Endothelial cell of umbilical vein (primary cell): Measurements from ENCODE around the gene FCN1. TPM values are rescaled to one million over a fixed set of nuclear protein-coding genes. Genes with fewer than 3 reads are reported as not detected.

ENCODE experiments used
- BruUV-seq: library from RNA; stranded (reverse); fragments of 400-500 nt; replicated peaks from 2 replicates; lab custom pipeline; 2021; lab: Mats Ljungman, UMichigan
- CTCF ChIA-PET: fragments of 300-600, 350-600 bp; sonication (Branson Sonifier 250); formaldehyde crosslinking; loops from one replicate; lab custom pipeline; 2021; ENCODE audit warnings: antibody characterized with exemption, inconsistent platforms; lab: Charles Lee
- POLR2A ChIA-PET: fragments of 300-600, 350-600 bp; sonication (Branson Sonifier 250); formaldehyde crosslinking; loops from one replicate; lab custom pipeline; 2021; ENCODE audit warnings: antibody characterized with exemption, inconsistent platforms; lab: Charles Lee
- DNase-seq: peaks from one replicate; pipeline ENCODE4 v3.0.0-alpha.2; 2011; ENCODE audit warnings: low read depth, low spot score
- FAIRE-seq: peaks from 2 replicates; lab custom pipeline; 2011; peaks lifted over from hg19 to GRCh38; lab: Jason Lieb, UNC
- H2AFZ ChIP-seq: 2 replicates; pipeline ENCODE4 v1.6.0; 2012; ENCODE audit warnings: low read depth, low read length, control low read depth, inconsistent platforms
- H3K27ac ChIP-seq: 2 replicates; pipeline ENCODE4 v1.5.1; 2011; ENCODE audit warnings: low read depth, mild to moderate bottlenecking, control low read depth, low read length, moderate library complexity; ENCODE audit not compliant: insufficient read depth
- H3K27me3 ChIP-seq, 2 experiments: 2 replicates each; pipeline versions ENCODE4 v1.6.0 to v1.6.1; 2011; ENCODE audit warnings: low read length in 2 of 2, mixed read lengths in 1 of 2; ENCODE audit not compliant: control insufficient read depth in 2 of 2, insufficient read depth in 2 of 2
- H3K36me3 ChIP-seq, 2 experiments: 2 replicates in 1 of 2; 3 replicates in 1 of 2; pipeline ENCODE4 v1.5.1; 2011; ENCODE audit warnings: low read length in 2 of 2, mild to moderate bottlenecking in 1 of 2, moderate library complexity in 1 of 2; ENCODE audit not compliant: control insufficient read depth in 2 of 2, insufficient read depth in 2 of 2; ENCODE audit errors: extremely low read depth in 1 of 2
- H3K4me1 ChIP-seq: 3 replicates; pipeline ENCODE4 v1.5.1; 2011; ENCODE audit warnings: mild to moderate bottlenecking, low read length; ENCODE audit not compliant: control insufficient read depth, insufficient read depth; ENCODE audit errors: extremely low read depth
- H3K4me2 ChIP-seq: 2 replicates; pipeline ENCODE4 v1.6.1; 2011; ENCODE audit warnings: low read length, control low read depth, mixed read lengths; ENCODE audit not compliant: insufficient read depth
- H3K4me3 ChIP-seq, 3 experiments: fragments of 200-600 bp in 1 of 3; sonication (generic), shearing (Covaris generic) in 1 of 3; replicated peaks in 1 of 3; 2 replicates each; pipeline ENCODE4 v1.5.1; 2011 to 2016; ENCODE audit warnings: control low read depth in 3 of 3, low read length in 3 of 3, mild to moderate bottlenecking in 2 of 3, inconsistent platforms in 1 of 3, low read depth in 1 of 3, moderate library complexity in 1 of 3; ENCODE audit not compliant: insufficient read depth in 1 of 3
- H3K79me2 ChIP-seq: 2 replicates; pipeline ENCODE4 v1.6.0; 2012; ENCODE audit warnings: low read length, inconsistent platforms; ENCODE audit not compliant: control insufficient read depth, insufficient read depth
- H3K9ac ChIP-seq: replicated peaks from 2 replicates; pipeline ENCODE3; 2011; ENCODE audit warnings: low read length, control low read depth; ENCODE audit not compliant: insufficient read depth; ENCODE audit errors: extremely low read depth
- H3K9me1 ChIP-seq: replicated peaks from 3 replicates; pipeline ENCODE4 v1.6.0; 2011; ENCODE audit warnings: mild to moderate bottlenecking, low read length; ENCODE audit not compliant: control insufficient read depth, insufficient read depth; ENCODE audit errors: extremely low read depth
- H3K9me3 ChIP-seq: replicated peaks from 2 replicates; pipeline ENCODE4 v1.5.1; 2012; ENCODE audit warnings: low read length, inconsistent platforms; ENCODE audit not compliant: control insufficient read depth, insufficient read depth
- H4K20me1 ChIP-seq: replicated peaks from 2 replicates; pipeline ENCODE3; 2011; ENCODE audit warnings: mild to moderate bottlenecking, low read length; ENCODE audit not compliant: control insufficient read depth, insufficient read depth; ENCODE audit errors: extremely low read depth
- EZH2 ChIP-seq: IDR thresholded peaks from 2 replicates; pipeline ENCODE4 v1.6.1; 2012; ENCODE audit warnings: borderline replicate concordance, low read depth, mild to moderate bottlenecking, moderate library complexity, low read length, inconsistent platforms; ENCODE audit not compliant: severe bottlenecking
- FOS ChIP-seq: IDR thresholded peaks from 2 replicates; pipeline ENCODE4 v1.6.1; 2011; ENCODE audit warnings: mild to moderate bottlenecking, low read length, moderate library complexity, borderline replicate concordance; ENCODE audit not compliant: insufficient read depth
- GATA2 ChIP-seq: IDR thresholded peaks from 2 replicates; pipeline ENCODE4 v1.7.0; 2011; ENCODE audit warnings: low read depth, mild to moderate bottlenecking, moderate library complexity, mixed read lengths, low read length; ENCODE audit not compliant: insufficient read length, insufficient read depth
- JUN ChIP-seq: IDR thresholded peaks from 2 replicates; pipeline ENCODE4 v1.6.1; 2011; ENCODE audit warnings: borderline replicate concordance, low read depth; ENCODE audit not compliant: insufficient read length, insufficient read depth
- MAX ChIP-seq: IDR thresholded peaks from 2 replicates; pipeline ENCODE4 v1.6.1; 2011; ENCODE audit not compliant: insufficient read depth, insufficient read length
- MYC ChIP-seq: IDR thresholded peaks from one replicate; pipeline ENCODE4 v1.6.1; 2011; ENCODE audit warnings: mild to moderate bottlenecking, low read depth, low read length
- POLR2A ChIP-seq: IDR thresholded peaks from 2 replicates; pipeline ENCODE4 v1.6.1; 2012; ENCODE audit warnings: low read depth, mild to moderate bottlenecking, control low read depth, low read length
- POLR2AphosphoS5 ChIP-seq: IDR thresholded peaks from 2 replicates; pipeline ENCODE4 v1.6.1; 2012; ENCODE audit warnings: low read depth, mild to moderate bottlenecking, control low read depth, low read length, moderate library complexity; ENCODE audit not compliant: insufficient read depth
- dilution Hi-C: fragments of 300-500 bp; cut with MboI; formaldehyde crosslinking; loops from one replicate; pipeline ENCODE4 v1.15.0; 2019; ENCODE audit warnings: low sequenced_read_pairs; ENCODE audit not compliant: extremely low pct_ligation_motif_present
- intact Hi-C: fragments of 100-400 bp; cut with micrococcal nuclease; formaldehyde crosslinking; loops from one replicate; pipeline ENCODE4 v1.10.0; 2022
- polyA plus RNA-seq, 4 experiments: library from polyadenylated mRNA; depleted of rRNA in 3 of 4; stranded (reverse) in 3 of 4; unstranded in 1 of 4; fragments of >200 nt; gene quantifications; 2 replicates each; pipeline versions ENCODE4 v1.2.1 to v1.2.3, GENCODE V29; 2011 to 2012; ENCODE audit warnings: missing spikeins in 1 of 4
- total RNA-seq: library from RNA; stranded (reverse); gene quantifications from 2 replicates; pipeline ENCODE4 v1.2.3, GENCODE V29; 2021
- TF ChIP-seq, protein P1 (sequence below), 2 donors: IDR thresholded peaks; 1 replicate in 1 of 2; 2 replicates in 1 of 2; pipeline ENCODE4 v1.5.1; 2011; ENCODE audit warnings: low read length in 2 of 2, mild to moderate bottlenecking in 2 of 2, moderate library complexity in 2 of 2, control low read depth in 1 of 2, inconsistent platforms in 1 of 2, low read depth in 1 of 2; ENCODE audit not compliant: insufficient read depth in 1 of 2; ENCODE audit errors: extremely low read depth in 1 of 2

FCN1 gene
- total and polyA plus RNA-seq, 2 donors (not counting 3 experiments of a cell fraction or from before 2014, with no cell fraction given) = not detected

- TF ChIP-seq JUN (no peak), EZH2 (no peak), MYC (no peak), MAX (no peak), GATA2 (no peak), FOS (no peak), POLR2A (no peak), POLR2AphosphoS5 (no peak)
- TF ChIP-seq, protein P1, sequence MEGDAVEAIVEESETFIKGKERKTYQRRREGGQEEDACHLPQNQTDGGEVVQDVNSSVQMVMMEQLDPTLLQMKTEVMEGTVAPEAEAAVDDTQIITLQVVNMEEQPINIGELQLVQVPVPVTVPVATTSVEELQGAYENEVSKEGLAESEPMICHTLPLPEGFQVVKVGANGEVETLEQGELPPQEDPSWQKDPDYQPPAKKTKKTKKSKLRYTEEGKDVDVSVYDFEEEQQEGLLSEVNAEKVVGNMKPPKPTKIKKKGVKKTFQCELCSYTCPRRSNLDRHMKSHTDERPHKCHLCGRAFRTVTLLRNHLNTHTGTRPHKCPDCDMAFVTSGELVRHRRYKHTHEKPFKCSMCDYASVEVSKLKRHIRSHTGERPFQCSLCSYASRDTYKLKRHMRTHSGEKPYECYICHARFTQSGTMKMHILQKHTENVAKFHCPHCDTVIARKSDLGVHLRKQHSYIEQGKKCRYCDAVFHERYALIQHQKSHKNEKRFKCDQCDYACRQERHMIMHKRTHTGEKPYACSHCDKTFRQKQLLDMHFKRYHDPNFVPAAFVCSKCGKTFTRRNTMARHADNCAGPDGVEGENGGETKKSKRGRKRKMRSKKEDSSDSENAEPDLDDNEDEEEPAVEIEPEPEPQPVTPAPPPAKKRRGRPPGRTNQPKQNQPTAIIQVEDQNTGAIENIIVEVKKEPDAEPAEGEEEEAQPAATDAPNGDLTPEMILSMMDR (IDR thresholded peaks at IDR 0.05; ENCODE audit: extremely low read depth in 1 of 2, insufficient read depth in 1 of 2, low read depth in 1 of 2, low read length in 2 of 2) = no peak
- ChIA-PET POLR2A (no interaction called here), CTCF (no interaction called here)
- dilution Hi-C loops = no loop called here
- intact Hi-C loops = no loop called here
- no peak overlapping the region for H3K4me2 ChIP-seq
- no peak for FAIRE-seq
- H3K79me2 ChIP-seq = no peaks in the 10 kb centered on the region
- H3K4me1 ChIP-seq = no peaks in the 10 kb centered on the region
- H4K20me1 ChIP-seq = no peaks in the 10 kb centered on the region
- no peaks in the 10 kb centered on the region for H3K9me3 ChIP-seq
- BruUV-seq = no TSS peak
- H3K36me3 ChIP-seq = no peaks in the 10 kb centered on the region
- H2AFZ ChIP-seq = no peak overlapping the region
- no peak overlapping the region for H3K4me3 ChIP-seq
- H3K27ac ChIP-seq = no peak overlapping the region
- H3K9me1 ChIP-seq = no peaks in the 10 kb centered on the region
- DNase-seq = no peak
- no peak overlapping the region for H3K9ac ChIP-seq
- H3K27me3 ChIP-seq = no peaks in the 10 kb centered on the region
Observed at GRCh38 chr9:134937566-134938345, 20.0 kb upstream of the FCN1 start.
